ENCODE results near the gene MAPK13.

The MAPK13 gene

GRCh38 chr6:36186199-36186598 lies 55.9 kb downstream of the MAPK13 start:
- no peak overlapping the region for H3K4me3 ChIP-seq
- DNase-seq = no peak
- H3K9me3 ChIP-seq = no peaks in the 10 kb centered on the region
- H3K36me3 ChIP-seq = no peaks in the 10 kb centered on the region
- intact Hi-C loops (cut with DNase I; ENCODE audit: low total_unique reads) = no loop called here
- TF ChIP-seq CTCF (IDR thresholded peaks at IDR 0.05) = no peak
- H3K27ac ChIP-seq = no peak overlapping the region
- H3K4me1 ChIP-seq = no peaks in the 10 kb centered on the region
- no peaks in the 10 kb centered on the region for H3K27me3 ChIP-seq

- Histone ChIP-seq H3K4me3 (no peak overlapping the region), H3K4me1 (no peaks in the 10 kb centered on the region), H3K27ac (no peak overlapping the region), H3K9me3 (no peaks in the 10 kb centered on the region), H3K27me3 (no peaks in the 10 kb centered on the region), H3K36me3 (no peaks in the 10 kb centered on the region)
- TF ChIP-seq CTCF (IDR thresholded peaks at IDR 0.05) = no peak
- no peak for DNase-seq
- intact Hi-C loops (cut with DNase I; ENCODE audit: low total_unique reads) = no loop called here
These were observed 57.1 kb downstream of the MAPK13 start for GRCh38 chr6:36187446-36187845.

All from tibial artery (tissue), 4 donors.